Testis (tissue), 3 donors: ENCODE measurements around the gene PHF19. TPM values are rescaled to one million over a fixed set of nuclear protein-coding genes. Genes with fewer than 3 reads are reported as not detected.

Experiments
- DNase-seq: peaks from one replicate; pipeline ENCODE4 v3.0.0-alpha.2; 2019
- H3K27ac ChIP-seq, 2 donors: fragments of 200-600 bp; sonication (generic); one replicate each; pipeline ENCODE4 v1.5.1; 2019
- H3K27me3 ChIP-seq: fragments of 200-600 bp; sonication (generic); one replicate; pipeline ENCODE4 v1.5.1; 2019
- H3K36me3 ChIP-seq: fragments of 200-600 bp; sonication (generic); one replicate; pipeline ENCODE4 v1.5.1; 2017; ENCODE audit warnings: low read depth; ENCODE audit errors: missing control alignments
- H3K4me1 ChIP-seq: fragments of 200-600 bp; sonication (generic); one replicate; pipeline ENCODE4 v1.5.1; 2019
- H3K4me3 ChIP-seq, 2 donors: fragments of 200-600 bp; sonication (generic); one replicate each; pipeline ENCODE4 v1.5.1; 2017 to 2019
- H3K9me3 ChIP-seq: fragments of 200-600 bp; sonication (generic); one replicate; pipeline ENCODE4 v1.5.1; 2017
- POLR2A ChIP-seq: fragments of 450-650 bp; IDR thresholded peaks from one replicate; pipeline ENCODE4 v1.6.1; 2017; ENCODE audit warnings: antibody characterized with exemption, mild to moderate bottlenecking, moderate library complexity
- WGBS, 2 donors: methylation state at CpG; one replicate each; pipeline ENCODE4 v1.1.5; 2018; 5-methylcytosine and 5-hydroxymethylcytosine counted together
- intact Hi-C: fragments of 100-400 bp; cut with DNase I; formaldehyde crosslinking; loops from one replicate; pipeline ENCODE4 v1.15.1; 2023; ENCODE audit warnings: low total_unique reads
- polyA plus RNA-seq: library from polyadenylated mRNA; stranded (reverse); fragments of 350-450 nt; fragmentation: Illumina TruSeq; extraction: RNeasy Lipid Tissue Mini Kit (QIAGEN cat#74804); gene quantifications from one replicate; pipeline ENCODE4 v1.2.3, GENCODE V29; 2014; ENCODE audit warnings: low read depth, low replicate concordance; ENCODE audit not compliant: insufficient read depth
- total RNA-seq, 2 donors: library from RNA; depleted of rRNA; stranded (reverse); fragments of >200 nt; gene quantifications; one replicate each; pipeline ENCODE4 v1.2.3, GENCODE V29; 2016
- TF ChIP-seq, protein P1 (sequence below), 3 experiments: fragments of 450-650 bp in 2 of 3; fragments of 200-600 bp in 1 of 3; sonication (generic) in 1 of 3; IDR thresholded peaks; one replicate each; pipeline ENCODE4 v1.5.1; 2016 to 2019; ENCODE audit warnings: antibody characterized with exemption in 3 of 3, mild to moderate bottlenecking in 2 of 3, moderate library complexity in 1 of 3

The PHF19 gene
- total and polyA plus RNA-seq, 3 donors from 2014 or later, result 28.5 to 41.7 (median 40.3) TPM

GRCh38 chr9:120869726-120870125, 7.3 kb downstream of the PHF19 start:
- Histone ChIP-seq H3K4me1 (peaks cover 12% of the 10 kb centered on the region), H3K9me3 (no peaks in the 10 kb centered on the region), H3K36me3 (no peaks in the 10 kb centered on the region), H3K4me3 (no peak overlapping the region), H3K27ac (peak overlapping the region in 1 of 2 donors; percentile 89), H3K27me3 (no peaks in the 10 kb centered on the region)
- TF ChIP-seq POLR2A, result no peak
- TF ChIP-seq, protein P1, sequence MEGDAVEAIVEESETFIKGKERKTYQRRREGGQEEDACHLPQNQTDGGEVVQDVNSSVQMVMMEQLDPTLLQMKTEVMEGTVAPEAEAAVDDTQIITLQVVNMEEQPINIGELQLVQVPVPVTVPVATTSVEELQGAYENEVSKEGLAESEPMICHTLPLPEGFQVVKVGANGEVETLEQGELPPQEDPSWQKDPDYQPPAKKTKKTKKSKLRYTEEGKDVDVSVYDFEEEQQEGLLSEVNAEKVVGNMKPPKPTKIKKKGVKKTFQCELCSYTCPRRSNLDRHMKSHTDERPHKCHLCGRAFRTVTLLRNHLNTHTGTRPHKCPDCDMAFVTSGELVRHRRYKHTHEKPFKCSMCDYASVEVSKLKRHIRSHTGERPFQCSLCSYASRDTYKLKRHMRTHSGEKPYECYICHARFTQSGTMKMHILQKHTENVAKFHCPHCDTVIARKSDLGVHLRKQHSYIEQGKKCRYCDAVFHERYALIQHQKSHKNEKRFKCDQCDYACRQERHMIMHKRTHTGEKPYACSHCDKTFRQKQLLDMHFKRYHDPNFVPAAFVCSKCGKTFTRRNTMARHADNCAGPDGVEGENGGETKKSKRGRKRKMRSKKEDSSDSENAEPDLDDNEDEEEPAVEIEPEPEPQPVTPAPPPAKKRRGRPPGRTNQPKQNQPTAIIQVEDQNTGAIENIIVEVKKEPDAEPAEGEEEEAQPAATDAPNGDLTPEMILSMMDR (IDR thresholded peaks at IDR 0.05), result no peak
- DNase-seq, result no peak
- 79 to 82% methylated on average over 10 of the region's 10 CpGs for WGBS, 2 donors
- intact Hi-C loops, result no loop called here

GRCh38 chr9:120869360-120869687, 7.7 kb downstream of the PHF19 start:
- TF ChIP-seq, protein P1 (IDR thresholded peaks at IDR 0.05), result no peak
- no peak for TF ChIP-seq POLR2A
- H3K4me3 ChIP-seq, result peak overlapping the region; percentile 55 to 65
- intact Hi-C loops, result no loop called here
- WGBS, 2 donors, result 23 to 26% methylated on average over 10 of the region's 10 CpGs
- no peaks in the 10 kb centered on the region for H3K36me3 ChIP-seq
- H3K27me3 ChIP-seq, result no peaks in the 10 kb centered on the region
- peak overlapping the region; percentile 51 to 89 for H3K27ac ChIP-seq
- no peaks in the 10 kb centered on the region for H3K9me3 ChIP-seq
- no peak for DNase-seq
- H3K4me1 ChIP-seq, result peaks cover 12% of the 10 kb centered on the region

GRCh38 chr9:120868676-120869359, 8.2 kb downstream of the PHF19 start:
- Histone ChIP-seq H3K36me3 (no peaks in the 10 kb centered on the region), H3K27ac (peak overlapping the region; percentile 51 to 89), H3K4me3 (peak overlapping the region; percentile 55 to 65), H3K27me3 (no peaks in the 10 kb centered on the region), H3K4me1 (peaks cover 12% of the 10 kb centered on the region), H3K9me3 (no peaks in the 10 kb centered on the region)
- DNase-seq, result peak; percentile 97
- TF ChIP-seq POLR2A, result no peak
- TF ChIP-seq, protein P1 (IDR thresholded peaks at IDR 0.05), result peak in 2 of 3 experiments; percentile 18 to 38
- intact Hi-C loops, result no loop called here
- WGBS, 2 donors, result 9 to 20% methylated on average over 16 to 34 of the region's 52 CpGs

DNA sequence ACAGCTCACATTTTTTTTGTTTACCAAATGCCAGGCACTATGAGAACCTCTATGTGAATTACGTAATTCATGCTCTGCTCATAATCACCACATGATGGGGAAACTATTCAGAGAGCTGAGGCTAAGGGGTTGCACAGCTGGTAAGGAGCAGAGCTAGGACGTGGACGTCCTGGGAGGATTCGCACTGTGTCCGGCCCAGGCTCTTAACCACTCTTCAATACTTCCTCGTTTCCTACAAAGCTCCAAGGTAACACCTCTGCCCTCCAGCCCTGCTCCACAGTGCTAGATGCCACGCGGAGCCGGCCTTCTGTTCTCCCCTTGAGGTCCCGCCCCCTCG, 8.7 kb downstream of the PHF19 start:
- Histone ChIP-seq H3K27me3 (no peaks in the 10 kb centered on the region), H3K4me1 (peaks cover 12% of the 10 kb centered on the region), H3K36me3 (no peaks in the 10 kb centered on the region), H3K27ac (peak overlapping the region; percentile 51 to 89), H3K9me3 (no peaks in the 10 kb centered on the region), H3K4me3 (peak overlapping the region; percentile 55 to 65)
- intact Hi-C loops, result no loop called here
- TF ChIP-seq POLR2A, result no peak
- TF ChIP-seq, protein P1 (IDR thresholded peaks at IDR 0.05), result no peak
- DNase-seq, result no peak
- WGBS, 2 donors, result 16 to 20% methylated on average over 11 of the region's 11 CpGs
